Measurements from ENCODE around the gene ZNHIT6.

The ZNHIT6 gene

GRCh38 chr1:85601901-85602300 lies 106.3 kb downstream of the ZNHIT6 start:
- WGBS (ENCODE audit: insufficient coverage) = 86% methylated on average over 1 of the region's 4 CpGs
- H3K27ac ChIP-seq (ENCODE audit: insufficient read depth in 1 of 2, low read depth in 1 of 2, low read length in 2 of 2, poor library complexity in 1 of 2, severe bottlenecking in 2 of 2) = no peak overlapping the region
- no peaks in the 10 kb centered on the region for H3K36me3 ChIP-seq (ENCODE audit: control insufficient read depth in 4 of 4, insufficient read depth in 4 of 4, low read length in 3 of 4)
- H3K4me3 ChIP-seq (ENCODE audit: control insufficient read depth in 1 of 7, extremely low read depth in 1 of 7, insufficient read depth in 4 of 7, low read depth in 2 of 7, low read length in 6 of 7) = no peak overlapping the region
- DNase-seq = no peak
- ChIA-PET CTCF (no interaction called here), POLR2A (no interaction called here)
- H3K27me3 ChIP-seq (replicated peaks in 2 of 5; ENCODE audit: control insufficient read depth in 4 of 5, insufficient read depth in 5 of 5, low read length in 4 of 5) = no peaks in the 10 kb centered on the region
- peaks cover 0 to 2% (median 0%) of the 10 kb centered on the region in 5 experiments for H3K9me3 ChIP-seq (ENCODE audit: control extremely low read depth in 1 of 5, control insufficient read depth in 4 of 5, insufficient read depth in 2 of 5, low read depth in 1 of 5, low read length in 4 of 5)
- H3K4me1 ChIP-seq (ENCODE audit: control extremely low read depth in 1 of 4, control insufficient read depth in 4 of 4, insufficient read depth in 4 of 4, low read length in 3 of 4) = peaks cover 0 to 5% (median 0%) of the 10 kb centered on the region in 4 experiments

DNA sequence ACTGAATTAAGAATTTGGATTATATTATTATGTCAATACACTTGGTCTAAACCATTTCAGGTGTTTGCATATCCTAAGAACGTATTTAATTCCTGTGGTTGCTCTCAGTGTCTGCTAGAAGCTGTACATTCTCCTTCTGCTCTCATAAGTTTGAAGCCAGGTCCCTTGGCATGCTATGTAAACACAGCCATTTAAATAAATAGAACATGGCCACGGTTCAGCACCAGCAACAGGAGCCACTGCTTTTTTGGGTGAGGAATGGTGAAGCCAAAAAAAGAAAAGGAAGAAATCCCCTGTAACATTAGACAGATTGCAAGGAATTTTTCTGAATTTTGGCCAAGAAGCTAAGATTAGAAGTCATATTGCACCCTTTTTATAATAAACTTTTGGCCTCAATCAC lies 108.6 kb downstream of the ZNHIT6 start:
- ChIA-PET POLR2A (no interaction called here), CTCF (interaction anchor here (0.9 kb wide), 1 partner anchor 16 kb away, joined by 3 read pairs; no protein-coding TSS in a partner anchor)
- no peak for DNase-seq
- Histone ChIP-seq H3K36me3 (ENCODE audit: control insufficient read depth in 4 of 4, insufficient read depth in 4 of 4, low read length in 3 of 4) (no peaks in the 10 kb centered on the region), H3K4me1 (ENCODE audit: control extremely low read depth in 1 of 4, control insufficient read depth in 4 of 4, insufficient read depth in 4 of 4, low read length in 3 of 4) (peaks cover 0 to 5% (median 0%) of the 10 kb centered on the region in 4 experiments), H3K27ac (ENCODE audit: insufficient read depth in 1 of 2, low read depth in 1 of 2, low read length in 2 of 2, poor library complexity in 1 of 2, severe bottlenecking in 2 of 2) (no peak overlapping the region), H3K27me3 (replicated peaks in 2 of 5; ENCODE audit: control insufficient read depth in 4 of 5, insufficient read depth in 5 of 5, low read length in 4 of 5) (no peaks in the 10 kb centered on the region), H3K9me3 (ENCODE audit: control extremely low read depth in 1 of 5, control insufficient read depth in 4 of 5, insufficient read depth in 2 of 5, low read depth in 1 of 5, low read length in 4 of 5) (peaks cover 0 to 2% (median 0%) of the 10 kb centered on the region in 5 experiments), H3K4me3 (ENCODE audit: control insufficient read depth in 1 of 7, extremely low read depth in 1 of 7, insufficient read depth in 4 of 7, low read depth in 2 of 7, low read length in 6 of 7) (no peak overlapping the region)
- WGBS (ENCODE audit: insufficient coverage) = 100% methylated on average over 1 of the region's 2 CpGs
